Tibial nerve (tissue), 4 donors: ENCODE results near the gene NPLOC4. TPM values are rescaled to one million over a fixed set of nuclear protein-coding genes. Genes with fewer than 3 reads are reported as not detected.

Source experiments
- DNase-seq, 2 donors: peaks; one replicate each; pipeline ENCODE4 v3.0.0-alpha.2; 2019; ENCODE audit warnings: low spot score in 2 of 2
- H3K27ac ChIP-seq, 4 donors: fragments of 200-600 bp; sonication (generic) in 3 of 4; one replicate each; pipeline ENCODE4 v1.5.1; 2017 to 2019; ENCODE audit warnings: mild to moderate bottlenecking in 1 of 4
- H3K27me3 ChIP-seq, 2 donors: fragments of 200-600 bp; sonication (generic) in 1 of 2; one replicate each; pipeline versions ENCODE4 v1.5.1 to v1.6.0; 2017 to 2019
- H3K36me3 ChIP-seq, 3 donors: fragments of 200-600 bp; sonication (generic); one replicate each; pipeline ENCODE4 v1.5.1; 2018 to 2019
- H3K4me1 ChIP-seq, 4 donors: fragments of 200-600 bp; sonication (generic) in 3 of 4; one replicate each; pipeline ENCODE4 v1.5.1; 2017 to 2019
- H3K4me3 ChIP-seq, 4 donors: fragments of 200-600 bp; sonication (generic) in 3 of 4; one replicate each; pipeline ENCODE4 v1.5.1; 2017 to 2019; ENCODE audit warnings: mild to moderate bottlenecking in 1 of 4, moderate library complexity in 1 of 4
- H3K9me3 ChIP-seq, 4 donors: fragments of 200-600 bp; sonication (generic) in 3 of 4; one replicate each; pipeline ENCODE4 v1.5.1; 2017 to 2019
- EP300 ChIP-seq, 2 donors: sonication (generic); formaldehyde crosslinking; IDR thresholded peaks; one replicate each; pipeline ENCODE4 v1.6.1; 2017; ENCODE audit warnings: antibody characterized with exemption in 2 of 2, mild to moderate bottlenecking in 1 of 2
- POLR2A ChIP-seq, 2 donors: fragments of 450-650 bp; IDR thresholded peaks; one replicate each; pipeline ENCODE4 v1.6.1; 2017; ENCODE audit warnings: antibody characterized with exemption in 2 of 2, mild to moderate bottlenecking in 2 of 2, moderate library complexity in 2 of 2
- WGBS, 2 donors: methylation state at CpG; one replicate each; pipeline ENCODE4 v1.1.5; 2018; 5-methylcytosine and 5-hydroxymethylcytosine counted together
- total RNA-seq, 4 donors: library from RNA; depleted of rRNA; stranded (reverse); fragments of >200 nt; gene quantifications; one replicate each; pipeline ENCODE4 v1.1.0, GENCODE V29; 2016
- TF ChIP-seq, protein P1 (sequence below), 5 experiments: fragments of 200-600 bp in 3 of 5; fragments of 450-650 bp in 2 of 5; sonication (generic) in 3 of 5; IDR thresholded peaks; one replicate each; pipeline ENCODE4 v1.5.1; 2016 to 2019; ENCODE audit warnings: antibody characterized with exemption in 5 of 5, mild to moderate bottlenecking in 3 of 5, moderate library complexity in 2 of 5

Gene NPLOC4
- total RNA-seq, 4 donors from 2014 or later: 51.1 to 79.2 (median 62.1) TPM

DNA sequence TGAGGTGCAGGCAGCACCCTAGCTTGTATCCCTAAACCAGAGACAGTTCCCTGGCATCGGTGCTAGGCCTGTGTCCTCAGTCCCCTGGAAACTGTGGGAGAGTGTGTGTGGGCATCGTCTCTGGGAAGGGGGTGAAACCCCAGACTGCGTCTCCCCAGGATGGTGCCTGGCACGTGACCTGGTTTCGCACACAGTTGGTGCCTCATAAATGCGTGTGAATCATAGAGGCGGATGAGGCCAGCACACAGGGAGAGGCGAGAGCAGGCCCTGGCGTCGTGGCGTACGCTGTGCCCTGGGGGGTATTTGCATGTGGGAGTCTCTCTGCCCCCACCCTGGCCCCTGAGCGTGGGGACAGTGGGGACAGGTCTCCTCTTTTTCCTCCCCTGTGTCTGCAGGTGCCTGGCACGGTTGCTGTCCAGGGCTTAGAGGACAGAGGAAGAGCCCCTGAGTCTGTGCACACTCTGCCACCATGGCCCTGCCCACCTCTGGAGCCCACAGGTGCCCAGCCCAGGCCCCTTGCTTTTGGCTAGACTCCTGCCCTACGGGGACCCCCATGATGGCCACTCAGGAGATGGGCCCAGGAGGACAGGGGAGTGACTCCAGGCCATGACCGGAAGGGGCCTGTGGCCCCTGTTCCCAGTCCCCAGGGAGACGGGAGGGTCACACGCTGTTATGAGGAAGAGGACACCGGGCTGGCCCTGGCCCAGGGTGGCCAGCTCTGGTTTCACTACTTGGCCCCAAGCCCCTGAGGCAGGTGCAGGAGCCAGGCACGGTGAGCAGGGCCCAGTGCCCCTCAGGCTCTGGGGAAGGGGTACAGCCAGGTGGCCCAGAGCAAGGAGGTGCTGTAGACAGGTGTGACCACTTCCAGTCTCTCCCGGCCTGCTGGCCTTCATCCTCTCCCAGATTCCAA lies 110.0 kb downstream of the NPLOC4 start:
- DNase-seq: no peak
- Histone ChIP-seq H3K4me3 (no peak overlapping the region), H3K36me3 (no peaks in the 10 kb centered on the region), H3K27me3 (peaks cover 0 to 66% of the 10 kb centered on the region in 2 donors), H3K9me3 (no peaks in the 10 kb centered on the region), H3K27ac (no peak overlapping the region), H3K4me1 (peaks cover 0 to 18% (median 0%) of the 10 kb centered on the region in 4 donors)
- TF ChIP-seq EP300 (IDR thresholded peaks at IDR 0.05) (no peak), POLR2A (IDR thresholded peaks at IDR 0.05) (no peak)
- TF ChIP-seq, protein P1, sequence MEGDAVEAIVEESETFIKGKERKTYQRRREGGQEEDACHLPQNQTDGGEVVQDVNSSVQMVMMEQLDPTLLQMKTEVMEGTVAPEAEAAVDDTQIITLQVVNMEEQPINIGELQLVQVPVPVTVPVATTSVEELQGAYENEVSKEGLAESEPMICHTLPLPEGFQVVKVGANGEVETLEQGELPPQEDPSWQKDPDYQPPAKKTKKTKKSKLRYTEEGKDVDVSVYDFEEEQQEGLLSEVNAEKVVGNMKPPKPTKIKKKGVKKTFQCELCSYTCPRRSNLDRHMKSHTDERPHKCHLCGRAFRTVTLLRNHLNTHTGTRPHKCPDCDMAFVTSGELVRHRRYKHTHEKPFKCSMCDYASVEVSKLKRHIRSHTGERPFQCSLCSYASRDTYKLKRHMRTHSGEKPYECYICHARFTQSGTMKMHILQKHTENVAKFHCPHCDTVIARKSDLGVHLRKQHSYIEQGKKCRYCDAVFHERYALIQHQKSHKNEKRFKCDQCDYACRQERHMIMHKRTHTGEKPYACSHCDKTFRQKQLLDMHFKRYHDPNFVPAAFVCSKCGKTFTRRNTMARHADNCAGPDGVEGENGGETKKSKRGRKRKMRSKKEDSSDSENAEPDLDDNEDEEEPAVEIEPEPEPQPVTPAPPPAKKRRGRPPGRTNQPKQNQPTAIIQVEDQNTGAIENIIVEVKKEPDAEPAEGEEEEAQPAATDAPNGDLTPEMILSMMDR (IDR thresholded peaks at IDR 0.05): no peak
- WGBS, 2 donors: 82 to 92% methylated on average over 18 to 20 of the region's 21 CpGs

DNA sequence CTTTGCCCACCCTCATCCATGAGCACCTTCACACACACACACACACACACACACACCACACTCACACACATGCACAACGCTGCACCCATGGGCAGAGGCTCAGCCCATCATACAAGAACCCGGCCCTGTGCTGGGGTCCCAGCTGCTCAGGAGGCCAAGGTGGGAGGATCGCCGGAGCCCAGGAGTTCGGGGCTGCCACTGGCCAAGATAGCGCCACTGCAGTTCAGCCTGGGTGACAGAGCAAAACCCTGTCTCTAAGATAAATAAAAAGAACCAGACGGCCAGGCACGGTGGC lies 112.1 kb downstream of the NPLOC4 start:
- H3K4me3 ChIP-seq: no peak overlapping the region
- H3K4me1 ChIP-seq: peaks cover 0 to 19% (median under 1%) of the 10 kb centered on the region in 4 donors
- no peaks in the 10 kb centered on the region for H3K36me3 ChIP-seq
- 81 to 87% methylated on average over 7 to 8 of the region's 8 CpGs for WGBS, 2 donors
- H3K27ac ChIP-seq: no peak overlapping the region
- H3K27me3 ChIP-seq: peaks cover 0 to 66% of the 10 kb centered on the region in 2 donors
- TF ChIP-seq, protein P1 (IDR thresholded peaks at IDR 0.05): no peak
- TF ChIP-seq POLR2A (IDR thresholded peaks at IDR 0.05) (no peak), EP300 (IDR thresholded peaks at IDR 0.05) (no peak)
- no peaks in the 10 kb centered on the region for H3K9me3 ChIP-seq
- no peak for DNase-seq

DNA sequence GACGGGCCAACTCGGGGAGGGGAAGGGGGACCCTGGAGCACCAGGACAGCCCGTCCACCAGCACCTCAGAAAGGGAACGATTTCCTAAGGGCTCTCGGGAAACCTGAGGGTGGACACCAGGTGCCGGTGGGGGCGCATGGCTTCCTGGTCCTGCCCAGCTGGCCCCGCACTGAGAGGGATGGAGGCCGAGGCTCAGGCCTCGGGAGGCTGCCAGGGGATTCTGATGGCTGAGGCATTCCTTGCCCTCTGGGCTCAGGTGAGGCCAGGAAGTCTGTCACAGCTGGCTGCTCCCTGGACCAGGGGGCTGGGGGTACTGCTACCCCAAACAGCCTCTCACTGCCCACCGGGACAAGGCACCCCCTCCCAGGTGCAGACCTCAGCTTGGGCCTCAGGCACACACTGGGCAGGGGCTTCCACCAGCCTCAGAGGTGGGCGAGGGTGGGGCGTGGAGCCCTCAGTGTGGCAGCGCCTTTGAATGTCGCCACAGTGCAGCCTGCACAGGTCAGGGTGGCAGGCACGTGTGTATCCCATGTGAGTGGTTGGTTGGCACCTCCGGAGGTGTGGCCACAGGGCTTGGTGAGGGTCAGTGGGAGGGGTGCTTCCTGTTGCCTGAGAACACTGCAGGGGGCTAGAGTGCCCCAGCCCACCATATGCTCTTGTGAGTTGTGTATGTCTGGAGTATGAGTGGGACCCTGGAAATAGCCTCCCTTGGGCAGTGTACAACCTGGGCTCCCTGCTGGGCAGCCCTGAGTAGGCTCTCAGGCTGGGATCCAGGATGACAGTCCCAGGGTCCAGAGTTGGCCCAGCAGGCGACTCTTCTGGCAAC lies 112.7 kb downstream of the NPLOC4 start:
- Histone ChIP-seq H3K27ac (no peak overlapping the region), H3K4me3 (no peak overlapping the region), H3K4me1 (peaks cover 0 to 24% (median 6%) of the 10 kb centered on the region in 4 donors), H3K27me3 (peaks cover 0 to 66% of the 10 kb centered on the region in 2 donors), H3K9me3 (no peaks in the 10 kb centered on the region), H3K36me3 (no peaks in the 10 kb centered on the region)
- DNase-seq: no peak
- WGBS, 2 donors: 78 to 80% methylated on average over 4 to 9 of the region's 18 CpGs
- no peak for TF ChIP-seq POLR2A (IDR thresholded peaks at IDR 0.05)
- TF ChIP-seq, protein P1 (IDR thresholded peaks at IDR 0.05): no peak
- TF ChIP-seq EP300 (IDR thresholded peaks at IDR 0.05): no peak

DNA sequence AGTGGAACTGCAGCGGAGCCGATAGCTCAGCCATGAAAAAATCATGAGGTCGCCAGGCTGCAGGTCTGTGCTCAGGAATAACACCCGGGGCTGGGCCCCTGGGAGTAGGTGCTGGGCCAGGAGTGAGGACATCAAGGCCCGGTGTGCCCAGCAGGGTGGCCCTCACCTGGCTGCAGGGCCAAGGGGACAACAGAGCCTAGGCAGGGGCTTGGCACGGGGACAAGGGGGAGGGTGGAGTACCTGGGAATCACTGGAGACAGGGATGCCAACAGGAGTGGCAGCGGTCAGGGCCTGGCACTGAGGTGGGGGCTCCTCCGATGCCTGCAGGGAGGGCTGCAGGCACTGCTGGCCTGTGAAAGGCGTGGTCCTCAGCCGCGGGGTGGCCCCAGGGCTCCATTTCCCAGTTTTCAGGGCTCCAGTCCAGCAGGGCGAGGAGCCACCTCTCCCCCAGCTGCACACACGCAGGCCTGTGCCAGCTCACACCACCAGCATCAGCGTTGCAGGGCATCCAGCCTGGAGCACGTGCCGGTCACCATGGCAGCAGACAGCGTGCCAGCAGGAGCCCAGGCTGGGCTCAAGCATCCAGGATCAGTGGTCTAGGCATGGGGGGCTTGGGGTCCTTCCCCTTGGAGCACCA lies 113.4 kb downstream of the NPLOC4 start:
- H3K4me1 ChIP-seq: peaks cover 0 to 32% (median 13%) of the 10 kb centered on the region in 4 donors
- DNase-seq: no peak
- 23 to 36% methylated on average over 9 to 16 of the region's 17 CpGs for WGBS, 2 donors
- H3K4me3 ChIP-seq: no peak overlapping the region
- no peaks in the 10 kb centered on the region for H3K9me3 ChIP-seq
- TF ChIP-seq, protein P1 (IDR thresholded peaks at IDR 0.05): no peak
- no peak for TF ChIP-seq EP300 (IDR thresholded peaks at IDR 0.05)
- no peak for TF ChIP-seq POLR2A (IDR thresholded peaks at IDR 0.05)
- peaks cover 0 to 58% of the 10 kb centered on the region in 2 donors for H3K27me3 ChIP-seq
- H3K36me3 ChIP-seq: no peaks in the 10 kb centered on the region
- no peak overlapping the region for H3K27ac ChIP-seq
